Raji (cell line): ENCODE data around the gene FPR2.

Experiments used
- POLR2A ChIP-seq: IDR thresholded peaks from 2 replicates; pipeline ENCODE4 v1.6.1; 2011; ENCODE audit warnings: low read depth, low read length, control low read depth; ENCODE audit not compliant: insufficient read depth

Gene FPR2

DNA sequence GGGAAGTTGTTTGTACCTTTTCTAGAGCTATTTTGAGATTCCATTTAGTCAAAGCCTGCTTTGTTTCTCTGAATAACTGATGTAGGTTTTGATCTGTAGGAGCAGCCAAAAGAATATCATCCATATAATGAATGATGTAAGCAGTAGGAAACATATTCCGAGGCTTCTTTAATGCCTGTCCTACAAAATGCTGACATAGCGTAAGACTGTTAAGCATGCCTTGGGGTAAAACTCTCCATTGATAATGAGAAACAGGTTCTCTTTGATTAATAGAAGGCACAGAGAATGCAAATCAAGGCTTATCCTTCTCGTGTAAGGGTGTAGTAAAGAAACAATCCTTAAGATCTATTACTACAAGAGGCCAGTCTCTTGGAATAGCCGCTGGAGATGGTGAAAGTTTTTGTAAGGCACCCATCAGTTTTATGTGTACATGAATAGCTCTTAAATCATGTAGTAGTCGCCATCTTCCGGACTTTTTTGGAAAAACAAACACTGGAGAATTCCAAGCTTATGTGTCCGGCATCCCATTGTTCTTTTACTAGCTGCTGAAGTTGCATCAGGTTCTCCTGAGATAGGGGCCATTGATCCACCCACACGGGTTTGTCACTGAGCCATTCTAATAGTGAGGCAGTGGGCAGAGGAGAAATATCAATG, 47.5 kb downstream of the FPR2 start:
- TF ChIP-seq POLR2A = no peak

DNA sequence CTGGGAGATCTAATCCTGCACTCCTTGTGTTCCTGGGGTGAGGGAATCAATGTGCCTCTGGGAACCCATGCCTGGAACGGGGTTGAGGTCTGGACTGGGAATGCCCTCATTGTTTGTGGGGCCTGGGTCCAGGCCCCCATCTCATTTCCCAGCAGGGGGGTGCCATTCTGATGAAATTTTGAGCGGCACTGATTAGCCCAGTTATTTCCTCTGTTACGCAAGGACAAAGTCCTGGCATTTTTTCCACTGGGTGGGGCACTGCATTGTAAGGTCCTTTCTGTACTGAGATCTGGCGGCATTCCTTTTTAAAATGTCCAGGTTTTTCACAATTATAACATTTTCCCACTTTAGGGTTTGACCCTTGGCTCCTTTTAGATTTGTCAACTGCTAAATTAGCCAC, 48.8 kb downstream of the FPR2 start:
- no peak for TF ChIP-seq POLR2A

DNA sequence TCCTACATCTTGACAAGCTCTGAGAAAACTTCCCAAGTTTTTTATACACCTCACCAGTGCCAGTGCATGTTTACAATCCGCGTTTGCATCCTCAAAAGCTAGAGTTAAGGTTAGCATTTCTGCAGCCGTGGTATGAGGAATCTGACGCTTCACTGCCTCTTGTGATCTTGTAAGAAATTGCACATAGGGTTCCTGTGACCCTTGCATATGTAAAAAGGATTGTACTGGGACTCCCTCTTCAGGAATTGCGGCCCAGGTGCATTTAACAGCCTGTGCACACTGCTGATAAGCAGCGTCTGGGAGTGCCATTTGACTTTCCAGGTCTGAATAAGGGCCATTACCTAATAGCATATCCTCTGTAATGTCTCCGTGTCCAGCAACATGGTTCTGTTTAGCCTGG, 49.2 kb downstream of the FPR2 start:
- no peak for TF ChIP-seq POLR2A

DNA sequence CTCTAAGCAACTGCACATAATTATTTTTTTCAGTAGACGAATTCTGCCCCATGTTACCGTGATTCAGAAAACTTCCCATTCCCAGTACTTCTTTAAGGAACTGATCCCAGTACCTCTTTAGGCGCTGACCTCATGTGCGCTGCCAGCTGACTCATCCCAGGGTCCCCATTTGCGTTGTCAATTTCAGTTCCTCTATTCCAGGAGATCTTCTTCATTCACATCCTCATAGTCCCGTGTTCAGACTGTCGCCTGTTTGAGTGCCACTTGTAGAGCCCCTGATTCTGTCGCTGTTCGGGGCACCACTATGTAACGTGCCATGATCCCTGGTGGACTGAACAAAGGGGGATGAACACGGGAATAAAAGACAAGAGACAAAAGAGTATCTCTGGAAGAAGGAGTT, 50.4 kb downstream of the FPR2 start:
- no peak for TF ChIP-seq POLR2A

DNA sequence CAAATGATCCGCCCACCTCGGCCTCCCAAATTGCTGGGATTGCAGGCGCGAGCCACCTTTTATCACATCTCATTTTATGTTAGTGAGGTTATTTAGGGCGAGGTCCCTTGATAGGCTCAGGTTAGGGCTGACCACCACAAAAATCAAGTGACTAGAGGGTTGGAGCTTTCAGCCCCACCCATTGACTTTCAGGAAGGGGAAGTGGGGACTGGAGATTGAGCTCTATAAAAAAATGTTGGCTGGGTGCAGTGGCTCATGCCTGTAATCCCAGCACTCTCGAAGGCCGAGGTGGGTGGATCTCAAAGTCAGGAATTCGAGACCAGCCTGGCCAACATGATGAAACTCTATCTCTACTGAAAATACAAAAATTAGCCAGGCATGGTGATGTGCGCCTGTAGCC, 54.1 kb downstream of the FPR2 start:
- no peak for TF ChIP-seq POLR2A

DNA sequence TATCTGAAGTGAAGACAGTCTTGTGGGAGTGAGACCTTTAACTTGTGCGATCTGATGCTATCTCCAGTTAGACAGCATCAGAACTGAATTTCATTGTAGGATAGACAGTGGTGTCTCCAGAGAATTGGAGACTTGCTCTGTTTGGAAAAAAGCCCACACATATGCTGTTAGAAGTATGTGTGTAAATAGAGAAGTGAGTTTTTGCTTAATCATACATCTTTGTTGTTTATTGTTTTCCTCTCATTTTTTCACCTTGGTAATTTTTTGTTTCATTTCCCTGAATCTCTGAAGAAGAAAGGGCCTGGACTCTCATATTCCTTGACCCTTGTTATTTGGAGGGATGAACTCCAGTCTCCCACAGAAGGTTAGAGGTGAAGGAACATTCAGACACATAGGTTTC, 55.7 kb downstream of the FPR2 start:
- no peak for TF ChIP-seq POLR2A

DNA sequence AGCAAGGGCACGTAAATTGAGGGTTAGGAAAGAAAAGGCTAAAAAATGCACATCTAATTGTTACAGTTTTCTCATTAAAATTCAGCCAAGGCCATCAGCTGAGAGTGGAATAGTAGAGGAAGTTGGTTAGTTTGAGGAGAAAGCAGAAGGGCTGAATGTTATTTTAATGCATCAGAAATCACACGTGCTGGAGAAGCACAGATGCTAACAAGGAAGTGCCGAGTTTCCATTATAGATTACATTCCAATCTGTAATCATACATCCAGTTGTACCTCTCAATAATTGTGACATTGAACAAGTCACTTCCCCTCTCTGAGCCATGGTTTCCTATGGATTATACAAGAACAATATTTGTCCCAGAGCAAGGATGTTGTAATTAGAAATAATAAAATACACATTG, 59.0 kb downstream of the FPR2 start:
- TF ChIP-seq POLR2A = no peak
